ENCODE data around the gene CCDC144A. TPM values are rescaled to one million over a fixed set of nuclear protein-coding genes. Genes with fewer than 3 reads are reported as not detected.
"Not testable (repeated sequence)": the region's sequence is repeated elsewhere in the genome, so short reads cannot be mapped to it uniquely, and the experiment has no call there.

The CCDC144A gene, protein sequence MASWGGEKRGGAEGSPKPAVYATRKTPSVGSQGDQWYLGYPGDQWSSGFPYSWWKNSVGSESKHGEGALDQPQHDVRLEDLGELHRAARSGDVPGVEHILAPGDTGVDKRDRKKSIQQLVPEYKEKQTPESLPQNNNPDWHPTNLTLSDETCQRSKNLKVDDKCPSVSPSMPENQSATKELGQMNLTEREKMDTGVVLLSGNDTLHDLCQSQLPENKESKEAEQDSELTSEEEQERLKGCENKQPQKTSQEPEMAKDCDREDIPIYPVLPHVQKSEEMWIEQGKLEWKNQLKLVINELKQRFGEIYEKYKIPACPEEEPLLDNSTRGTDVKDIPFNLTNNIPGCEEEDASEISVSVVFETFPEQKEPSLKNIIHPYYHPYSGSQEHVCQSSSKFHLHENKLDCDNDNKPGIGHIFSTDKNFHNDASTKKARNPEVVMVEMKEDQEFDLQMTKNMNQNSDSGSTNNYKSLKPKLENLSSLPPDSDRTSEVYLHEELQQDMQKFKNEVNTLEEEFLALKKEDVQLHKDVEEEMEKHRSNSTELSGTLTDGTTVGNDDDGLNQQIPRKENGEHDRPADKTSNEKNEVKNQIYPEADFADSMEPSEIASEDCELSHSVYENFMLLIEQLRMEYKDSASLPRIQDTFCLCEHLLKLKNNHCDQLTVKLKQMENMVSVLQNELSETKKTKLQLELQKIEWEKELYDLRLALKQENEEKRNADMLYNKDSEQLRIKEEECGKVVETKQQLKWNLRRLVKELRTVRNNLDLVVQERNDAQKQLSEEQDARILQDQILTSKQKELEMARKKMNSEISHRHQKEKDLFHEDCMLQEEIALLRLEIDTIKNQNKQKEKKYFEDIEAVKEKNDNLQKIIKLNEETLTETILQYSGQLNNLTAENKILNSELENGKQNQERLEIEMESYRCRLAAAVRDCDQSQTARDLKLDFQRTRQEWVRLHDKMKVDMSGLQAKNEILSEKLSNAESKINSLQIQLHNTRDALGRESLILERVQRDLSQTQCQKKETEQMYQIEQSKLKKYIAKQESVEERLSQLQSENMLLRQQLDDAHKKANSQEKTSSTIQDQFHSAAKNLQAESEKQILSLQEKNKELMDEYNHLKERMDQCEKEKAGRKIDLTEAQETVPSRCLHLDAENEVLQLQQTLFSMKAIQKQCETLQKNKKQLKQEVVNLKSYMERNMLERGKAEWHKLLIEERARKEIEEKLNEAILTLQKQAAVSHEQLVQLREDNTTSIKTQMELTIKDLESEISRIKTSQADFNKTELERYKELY (N-terminal part only)
- total RNA-seq: 10.3 and 13.8 TPM in 2 replicates

DNA sequence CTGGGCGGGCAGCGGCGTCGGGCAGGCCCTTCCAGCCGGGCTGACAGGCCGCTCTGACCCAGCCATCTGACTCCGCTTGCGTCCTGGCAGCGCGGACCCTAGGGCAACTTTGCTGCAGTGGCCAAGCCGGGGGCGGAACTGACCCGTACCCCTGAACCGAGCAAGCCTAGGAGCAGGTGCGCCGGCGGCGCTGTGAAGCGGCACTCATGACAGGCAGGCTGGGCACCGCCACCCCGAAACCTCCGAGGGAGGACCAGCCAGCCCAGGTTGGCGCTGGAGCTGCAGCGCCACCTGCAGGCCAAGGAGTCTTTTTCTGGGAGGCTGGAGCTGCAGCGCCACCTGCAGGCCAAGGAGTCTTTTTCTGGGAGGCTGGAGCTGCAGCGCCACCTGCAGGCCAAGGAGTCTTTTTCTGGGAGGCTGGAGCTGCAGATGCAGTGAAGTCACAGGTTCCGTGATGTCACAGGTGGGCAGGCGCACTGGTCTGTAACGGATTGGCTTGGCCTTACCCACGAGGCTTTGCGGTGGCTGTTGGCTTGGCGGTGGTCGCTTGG, at the start of gene CCDC144A:
Gene CCDC144A, plus strand, starts transcription at position 511 of the 551 bp plus-strand sequence. CDS start 160 bp downstream, outside the sequence.
- TF ChIP-seq, protein P1, sequence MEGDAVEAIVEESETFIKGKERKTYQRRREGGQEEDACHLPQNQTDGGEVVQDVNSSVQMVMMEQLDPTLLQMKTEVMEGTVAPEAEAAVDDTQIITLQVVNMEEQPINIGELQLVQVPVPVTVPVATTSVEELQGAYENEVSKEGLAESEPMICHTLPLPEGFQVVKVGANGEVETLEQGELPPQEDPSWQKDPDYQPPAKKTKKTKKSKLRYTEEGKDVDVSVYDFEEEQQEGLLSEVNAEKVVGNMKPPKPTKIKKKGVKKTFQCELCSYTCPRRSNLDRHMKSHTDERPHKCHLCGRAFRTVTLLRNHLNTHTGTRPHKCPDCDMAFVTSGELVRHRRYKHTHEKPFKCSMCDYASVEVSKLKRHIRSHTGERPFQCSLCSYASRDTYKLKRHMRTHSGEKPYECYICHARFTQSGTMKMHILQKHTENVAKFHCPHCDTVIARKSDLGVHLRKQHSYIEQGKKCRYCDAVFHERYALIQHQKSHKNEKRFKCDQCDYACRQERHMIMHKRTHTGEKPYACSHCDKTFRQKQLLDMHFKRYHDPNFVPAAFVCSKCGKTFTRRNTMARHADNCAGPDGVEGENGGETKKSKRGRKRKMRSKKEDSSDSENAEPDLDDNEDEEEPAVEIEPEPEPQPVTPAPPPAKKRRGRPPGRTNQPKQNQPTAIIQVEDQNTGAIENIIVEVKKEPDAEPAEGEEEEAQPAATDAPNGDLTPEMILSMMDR (IDR thresholded peaks at IDR 0.05; ENCODE audit: insufficient read depth, low read depth, low read length): peak; percentile 47
- peak; percentile 17 for DNase-seq (ENCODE audit: low read depth)
- not testable (repeated sequence) for H3K4me3 ChIP-seq (ENCODE audit: low read depth, low read length)

DNA sequence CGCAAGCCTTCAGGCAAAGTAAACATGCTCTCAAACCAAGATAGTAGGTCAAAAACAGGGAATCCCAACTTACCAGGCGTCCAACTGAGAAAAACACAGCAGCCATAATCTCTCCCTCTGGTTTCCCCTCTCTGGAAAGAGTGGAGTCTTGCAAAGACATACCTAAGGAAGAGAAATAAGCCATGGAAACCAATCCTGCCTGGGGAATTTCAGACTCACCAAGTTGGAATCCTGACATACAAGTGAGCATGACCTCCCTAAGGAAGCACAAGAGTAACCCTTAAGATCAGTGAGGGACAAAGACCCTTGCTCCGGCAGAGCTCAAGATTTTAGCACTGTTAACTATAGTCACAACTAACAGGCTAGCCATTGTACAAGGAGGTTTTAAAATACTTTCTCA, 40.5 kb upstream of the CCDC144A start:
- DNase-seq (ENCODE audit: low read depth): no peak
- H3K4me3 ChIP-seq (ENCODE audit: low read depth, low read length): no peak overlapping the region
- TF ChIP-seq, protein P1 (IDR thresholded peaks at IDR 0.05; ENCODE audit: insufficient read depth, low read depth, low read length): no peak

DNA sequence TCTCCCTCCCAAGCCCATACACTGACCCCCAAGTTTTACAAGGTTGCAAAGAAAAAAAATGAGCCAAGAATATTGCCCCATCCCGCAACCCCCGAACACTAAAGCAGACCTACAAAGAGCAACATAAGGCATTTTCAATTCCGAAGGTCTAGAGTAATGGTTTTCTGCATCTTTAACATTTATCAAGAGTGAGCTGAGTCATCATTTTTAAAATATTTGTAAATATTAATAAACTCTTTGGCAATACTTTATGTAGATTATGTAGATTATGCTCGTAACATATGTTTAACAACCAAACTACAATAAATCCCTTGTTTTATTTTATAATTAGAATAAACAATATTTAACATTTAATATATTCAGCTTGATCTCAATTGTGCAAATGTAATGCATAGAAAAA, 37.8 kb upstream of the CCDC144A start:
- H3K4me3 ChIP-seq (ENCODE audit: low read depth, low read length): peak overlapping the region; percentile 78
- no peak for DNase-seq (ENCODE audit: low read depth)
- TF ChIP-seq, protein P1 (IDR thresholded peaks at IDR 0.05; ENCODE audit: insufficient read depth, low read depth, low read length): no peak

DNA sequence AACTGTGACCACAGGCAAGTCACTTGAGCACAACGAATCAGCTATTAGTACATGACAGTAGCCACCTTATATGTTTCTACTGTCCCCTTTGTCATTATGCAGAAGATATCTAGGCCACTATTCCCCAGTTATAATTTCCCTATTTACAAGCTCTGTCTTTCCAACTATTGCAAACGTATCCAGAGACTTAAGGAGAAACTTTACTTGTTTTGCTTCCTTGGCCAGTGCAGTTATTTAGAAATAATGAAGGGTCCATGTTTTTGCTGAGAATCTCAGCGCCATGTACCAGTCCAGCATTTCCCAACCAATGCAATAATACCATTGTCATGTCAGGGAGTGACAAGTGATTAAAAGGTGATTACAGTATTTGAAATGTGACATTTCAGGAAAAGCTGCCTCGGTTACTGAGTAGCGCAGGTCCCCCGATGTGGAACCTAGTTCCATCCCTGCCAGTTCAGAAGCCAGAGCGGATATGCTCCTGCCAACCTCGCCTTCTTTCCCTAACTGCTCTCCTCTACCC, 37.1 kb upstream of the CCDC144A start:
- H3K4me3 ChIP-seq (ENCODE audit: low read depth, low read length): peak overlapping the region; percentile 78
- peak; percentile 7 for DNase-seq (ENCODE audit: low read depth)
- TF ChIP-seq, protein P1 (IDR thresholded peaks at IDR 0.05; ENCODE audit: insufficient read depth, low read depth, low read length): no peak

DNA sequence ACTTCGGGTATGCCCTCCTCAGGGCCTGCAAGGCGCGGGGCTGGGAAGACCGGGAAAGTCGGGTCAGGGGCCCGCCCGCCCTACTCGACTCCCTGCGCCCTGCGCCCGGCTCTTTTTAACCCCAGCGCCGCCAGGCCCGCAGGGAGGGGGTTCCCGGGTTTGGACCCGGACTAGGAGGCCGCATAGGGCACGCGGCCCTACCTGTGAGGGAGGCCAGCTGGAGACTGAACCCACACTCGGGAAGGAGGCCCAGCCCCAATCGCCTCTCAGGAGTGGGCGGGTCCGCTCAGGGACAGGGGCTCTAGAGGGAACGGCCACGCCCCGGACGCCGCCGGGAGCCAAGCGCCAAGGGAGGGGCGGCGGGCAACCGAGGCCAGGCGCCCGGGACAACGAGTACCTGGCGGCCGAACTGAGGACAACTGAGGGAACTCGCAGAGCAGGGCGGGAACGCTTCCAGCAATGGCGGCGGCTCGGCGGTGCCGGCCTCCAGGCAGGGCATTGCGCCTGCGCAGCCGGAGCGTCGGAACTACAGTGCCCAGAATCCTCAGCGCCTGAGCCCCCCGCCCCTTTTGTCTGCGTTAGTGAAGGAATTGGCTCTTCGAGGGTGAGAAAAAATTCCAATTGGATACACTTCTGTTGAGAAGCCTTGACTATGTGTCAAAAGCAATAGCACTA, 36.5 kb upstream of the CCDC144A start, which contains the start of gene ZNF624:
Gene ZNF624, minus strand, starts transcription at position 484 of the 675 bp plus-strand sequence.
- DNase-seq (ENCODE audit: low read depth): peak; percentile 91

More for the DNA sequence above, 36.5 kb upstream of the CCDC144A start, which contains the start of gene ZNF624:
- TF ChIP-seq, protein P1 (IDR thresholded peaks at IDR 0.05; ENCODE audit: insufficient read depth, low read depth, low read length): no peak
- H3K4me3 ChIP-seq (ENCODE audit: low read depth, low read length): peak within 1 kb of the TSS; percentile 78
